GM21529 (cell line): ENCODE results near the gene INPP5A.
"Not testable (repeated sequence)": the region's sequence is repeated elsewhere in the genome, so short reads cannot be mapped to it uniquely, and the experiment has no call there.

Experiments used
- ATAC-seq: cut with Tn5 transposase; IDR thresholded peaks from one replicate; pipeline ENCODE4 v1.9.1; 2021; ENCODE audit not compliant: unreplicated experiment

Gene INPP5A

GRCh38 chr10:132701846-132702190 lies 164.2 kb downstream of the INPP5A start:
- no peak for ATAC-seq

- no peak for ATAC-seq
These were observed 165.2 kb downstream of the INPP5A start for GRCh38 chr10:132702601-132703418.

DNA sequence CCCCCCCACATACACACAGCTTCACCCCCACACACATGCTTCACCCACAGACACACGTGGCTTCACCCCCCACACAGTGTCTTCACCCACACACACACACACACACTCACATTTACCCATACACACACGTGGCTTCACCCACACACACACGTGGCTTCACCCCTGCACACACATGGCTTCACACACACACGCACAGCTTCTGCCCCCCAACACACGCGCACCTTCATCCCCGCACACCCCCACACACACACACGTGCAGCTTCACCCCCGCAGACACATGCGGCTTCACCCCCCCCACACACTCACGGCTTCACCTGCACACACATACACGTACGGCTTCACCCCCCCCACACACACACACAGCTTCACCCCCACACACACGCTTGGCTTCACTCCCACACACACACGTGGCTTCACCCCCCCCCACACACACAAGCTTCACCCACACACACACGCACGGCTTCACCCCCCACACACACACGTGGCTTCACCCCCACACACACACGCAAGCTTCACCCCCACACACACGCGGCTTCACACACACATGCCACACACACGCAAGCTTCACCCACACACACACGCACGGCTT lies 165.9 kb downstream of the INPP5A start:
- no peak for ATAC-seq

DNA sequence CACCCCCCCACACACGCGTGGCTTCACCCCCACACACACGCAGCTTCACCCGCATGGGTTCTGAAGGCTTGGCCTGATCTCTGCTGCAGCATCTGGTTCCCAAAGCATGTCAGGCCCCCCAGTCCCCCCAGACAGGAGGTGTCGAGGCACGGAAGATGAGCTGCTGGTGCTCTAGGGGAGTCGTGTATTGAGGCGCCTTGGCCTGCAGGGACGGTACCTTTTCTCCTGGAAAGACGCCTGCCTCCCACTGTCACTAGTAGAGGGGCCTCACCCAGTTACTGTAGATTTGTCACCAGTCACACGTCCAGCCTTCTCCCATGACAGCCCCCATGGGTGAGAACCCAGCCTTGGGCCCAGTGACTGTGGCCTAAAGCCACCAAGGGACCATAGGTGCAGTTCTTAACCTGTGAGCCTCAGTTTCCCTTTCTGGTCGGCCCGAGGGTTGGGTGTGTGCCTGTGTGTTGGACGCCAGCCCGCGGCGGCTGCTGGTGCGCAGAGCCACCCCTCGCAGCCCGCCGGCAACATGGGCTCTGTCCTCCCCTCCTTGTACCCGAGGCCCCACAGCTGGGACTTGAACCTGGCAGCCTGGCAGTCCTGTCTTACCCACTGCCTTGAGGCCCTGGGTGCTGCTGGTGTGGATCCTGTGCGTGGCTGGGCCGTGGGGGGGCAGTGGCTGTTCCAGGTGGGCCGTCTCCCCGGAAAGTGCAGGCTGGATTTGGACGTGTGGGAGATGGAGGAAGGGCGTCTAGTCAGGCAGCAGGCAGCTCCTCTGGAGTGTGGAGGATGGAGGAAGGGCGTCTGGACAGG lies 166.6 kb downstream of the INPP5A start:
- ATAC-seq, result no peak

GRCh38 chr10:132704815-132705064 lies 167.2 kb downstream of the INPP5A start:
- ATAC-seq, result not testable (repeated sequence)

DNA sequence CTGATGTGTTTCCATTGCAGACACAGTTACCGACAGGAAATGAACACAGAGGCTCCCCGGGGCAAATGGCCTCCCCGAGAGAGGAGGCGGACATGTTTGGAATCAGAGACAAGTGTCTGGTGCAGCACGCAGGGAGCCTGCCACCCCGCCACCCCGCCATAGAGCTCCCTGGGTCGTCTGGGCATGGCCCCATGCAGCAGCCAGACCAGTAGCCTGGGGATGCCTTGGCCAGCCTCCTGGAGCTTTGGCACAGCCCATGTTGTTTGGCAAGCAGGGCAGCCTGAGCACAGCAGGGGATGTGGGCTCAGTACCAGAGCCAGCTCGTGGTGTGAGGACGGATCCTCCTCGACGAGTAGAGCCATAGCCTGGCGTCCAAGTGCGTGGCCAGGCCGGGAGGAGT lies 167.6 kb downstream of the INPP5A start:
- no peak for ATAC-seq

GRCh38 chr10:132705943-132706342 lies 168.4 kb downstream of the INPP5A start:
- no peak for ATAC-seq

- ATAC-seq, result no peak
These were observed 169.1 kb downstream of the INPP5A start for GRCh38 chr10:132706701-132707100.

DNA sequence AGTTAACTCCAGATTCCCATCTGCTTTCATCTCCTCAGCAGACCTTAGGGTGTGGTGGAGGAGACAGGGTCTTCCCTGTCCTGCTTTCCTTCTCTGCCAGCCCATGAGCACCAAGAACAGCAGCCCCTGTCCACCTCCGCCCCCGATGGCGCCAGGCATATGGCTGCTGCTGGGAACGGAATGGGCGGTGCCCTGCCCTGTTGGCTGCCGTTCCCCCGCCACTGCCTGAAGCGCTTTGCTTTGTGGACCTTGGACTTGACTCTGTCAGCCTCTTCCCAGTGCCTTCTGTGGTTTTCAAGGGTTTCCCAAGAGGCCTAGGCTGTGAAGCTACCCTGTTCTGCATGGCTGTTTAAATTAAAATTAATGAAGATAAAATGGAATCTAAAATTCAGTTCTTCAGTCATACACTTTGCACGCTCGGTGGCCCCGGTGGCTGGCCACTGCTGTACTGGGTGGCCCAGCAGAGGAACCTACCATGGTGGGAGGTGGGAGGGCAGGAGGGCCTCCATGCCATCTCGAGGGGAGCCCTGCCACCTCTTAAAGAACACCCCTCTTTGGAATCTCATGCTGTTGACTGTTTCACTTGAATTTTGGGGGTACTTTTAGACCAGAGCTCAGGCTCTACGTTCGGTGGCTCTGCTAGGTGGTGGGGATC lies 169.7 kb downstream of the INPP5A start:
- no peak for ATAC-seq

- no peak for ATAC-seq
These were observed 170.2 kb downstream of the INPP5A start for GRCh38 chr10:132707776-132708171.

DNA sequence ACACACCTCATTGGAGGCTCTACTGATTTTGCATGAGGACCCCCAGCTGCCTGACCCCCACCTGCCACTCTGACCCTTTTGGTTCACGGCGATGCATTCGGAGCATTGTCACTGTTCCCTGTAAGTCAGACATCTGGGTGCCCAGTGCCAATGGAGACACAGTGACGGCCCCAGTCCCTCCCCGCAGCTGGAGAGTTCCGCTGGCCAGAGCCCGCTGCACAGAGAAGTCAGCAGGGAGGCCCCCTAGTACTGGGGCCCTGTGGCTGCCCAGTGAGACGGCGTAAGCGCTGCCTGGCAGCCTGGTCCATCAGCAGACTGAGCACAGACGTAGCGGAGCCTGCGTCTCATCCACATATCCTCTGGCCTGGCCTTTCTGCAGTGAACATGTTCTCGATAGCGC lies 170.9 kb downstream of the INPP5A start:
- ATAC-seq, result no peak

DNA sequence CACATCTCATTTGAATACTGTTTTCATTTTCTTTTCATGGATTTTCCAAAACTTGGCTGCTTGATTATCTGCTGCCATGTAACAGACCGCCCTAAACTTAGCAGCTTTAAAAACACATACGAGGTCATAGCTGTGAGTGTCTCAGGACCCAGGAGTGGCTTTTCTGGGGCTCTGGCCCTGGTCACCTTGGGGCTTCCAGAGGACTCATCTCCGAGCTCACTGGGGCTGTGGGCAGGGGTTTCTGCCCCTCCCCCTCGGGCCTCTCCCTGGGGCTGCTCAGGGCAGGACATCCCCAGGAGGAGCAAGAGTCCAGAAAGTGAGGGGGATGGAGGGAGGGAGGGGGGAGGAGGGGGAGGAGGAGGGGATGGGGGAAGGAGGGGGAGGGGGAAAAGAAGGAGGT lies 171.3 kb downstream of the INPP5A start:
- ATAC-seq, result no peak

DNA sequence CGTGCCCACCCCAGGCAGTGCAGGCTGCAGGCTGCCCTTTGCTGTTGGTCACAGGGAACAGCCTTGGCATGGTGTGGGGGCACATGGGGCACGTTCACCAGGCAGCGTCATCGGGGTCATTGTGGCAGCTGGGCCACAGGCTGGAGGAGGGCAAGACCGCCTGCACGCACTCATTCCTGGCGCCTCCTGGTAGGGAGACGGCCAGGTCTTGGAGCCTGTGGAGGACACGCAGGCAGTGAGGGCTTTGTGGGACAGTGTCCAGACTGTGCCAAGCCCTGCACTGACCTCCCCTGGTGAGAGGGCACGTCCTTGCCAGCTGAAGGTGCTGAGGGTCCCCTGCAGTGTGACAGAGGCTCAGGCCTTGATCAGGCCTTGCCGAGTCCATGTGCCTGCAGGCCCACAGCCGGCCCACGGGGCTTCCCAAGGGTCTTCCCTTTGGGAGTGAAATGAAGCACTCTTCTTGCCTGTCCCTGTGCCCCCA lies 171.9 kb downstream of the INPP5A start:
- no peak for ATAC-seq

DNA sequence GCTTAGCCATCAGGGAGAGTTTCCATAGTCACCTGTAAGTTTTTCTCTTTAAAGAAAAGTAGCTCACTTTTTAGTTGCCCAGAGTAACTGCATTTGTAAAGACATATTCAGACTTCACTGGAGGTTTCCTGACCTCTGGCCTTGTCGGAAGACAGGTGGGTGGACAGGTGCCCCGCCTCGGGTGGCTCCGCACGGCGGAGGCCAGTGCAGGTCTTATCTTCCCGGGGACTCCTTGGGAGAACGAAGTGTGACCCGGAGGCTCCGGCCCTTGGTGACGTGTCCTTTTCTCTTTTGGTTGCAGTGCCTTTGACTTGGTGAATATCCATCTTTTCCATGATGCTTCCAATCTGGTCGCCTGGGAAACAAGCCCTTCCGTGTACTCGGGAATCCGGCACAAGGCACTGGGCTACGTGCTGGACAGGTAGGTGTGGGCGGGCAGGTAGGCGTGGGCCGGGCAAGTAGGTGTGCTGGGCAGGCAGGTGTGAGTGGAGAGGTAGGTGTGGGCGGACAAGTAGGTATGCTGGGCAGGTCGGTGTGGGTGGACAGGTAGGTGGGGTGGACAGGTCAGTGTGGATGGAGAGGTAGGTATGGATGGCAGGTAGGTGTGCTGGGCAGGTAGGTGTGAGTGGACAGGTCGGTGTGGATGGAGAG lies 172.6 kb downstream of the INPP5A start:
- no peak for ATAC-seq

DNA sequence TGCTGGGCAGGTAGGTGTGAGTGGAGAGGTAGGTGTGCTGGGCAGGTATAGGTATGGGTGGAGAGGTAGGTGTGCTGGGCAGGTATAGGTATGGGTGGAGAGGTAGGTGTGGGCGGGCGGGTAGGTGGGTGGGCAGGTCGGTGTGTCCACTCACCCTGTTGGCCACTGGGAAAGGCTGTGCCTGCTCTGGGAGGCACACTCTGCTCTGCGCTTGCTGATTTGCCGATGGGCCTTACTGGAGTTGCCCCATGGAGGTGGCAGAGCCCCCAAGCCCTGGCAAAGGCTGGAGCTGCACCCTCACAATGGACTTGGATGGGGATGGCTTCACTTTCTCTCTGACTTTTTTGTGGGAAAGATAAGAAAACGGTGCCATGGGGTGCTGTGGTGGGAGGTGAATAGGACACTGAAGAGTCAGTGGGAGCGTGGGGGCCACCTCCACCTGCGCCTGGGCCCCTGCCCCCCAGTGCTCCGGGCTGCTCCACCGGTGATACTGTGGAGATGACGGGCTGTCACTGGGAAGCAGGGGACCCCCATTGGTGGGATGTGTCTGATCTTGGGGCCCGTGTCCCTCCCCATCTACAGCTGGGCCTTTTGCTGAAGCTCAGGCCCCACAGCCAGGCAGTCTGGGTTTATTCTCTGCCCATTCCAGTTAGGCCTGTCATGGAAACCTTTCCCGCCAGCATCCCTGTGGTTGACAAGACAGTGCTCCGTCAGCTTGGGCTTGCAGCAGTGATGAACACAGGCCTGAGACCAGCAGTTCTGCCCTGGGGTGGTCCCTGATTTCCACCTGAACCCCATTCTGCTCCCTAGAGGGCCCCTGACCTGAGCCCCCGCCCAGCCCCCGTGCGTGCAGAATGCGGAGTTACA lies 173.4 kb downstream of the INPP5A start:
- ATAC-seq, result no peak

GRCh38 chr10:132711613-132712121 lies 174.1 kb downstream of the INPP5A start:
- no peak for ATAC-seq

DNA sequence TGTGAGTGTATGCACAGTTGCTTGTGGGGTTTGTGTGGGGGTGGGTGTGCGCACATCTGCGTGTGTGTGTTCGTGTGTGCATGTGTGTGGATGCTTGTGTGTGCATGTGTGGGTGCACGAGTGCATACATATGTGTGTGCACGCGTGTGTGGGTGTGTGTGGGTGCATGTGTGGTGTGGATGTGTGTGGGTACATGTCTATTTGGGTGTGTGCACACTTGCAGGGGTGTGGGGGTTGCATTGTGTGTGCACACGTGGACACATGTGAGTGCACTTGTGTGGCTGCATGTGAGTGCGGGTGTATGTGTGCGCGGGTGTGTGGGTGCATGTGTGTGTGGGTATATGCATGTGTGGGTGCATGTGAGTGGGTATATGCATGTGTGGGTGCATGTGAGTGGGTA lies 174.7 kb downstream of the INPP5A start:
- no peak for ATAC-seq

GRCh38 chr10:132712743-132713142 lies 175.2 kb downstream of the INPP5A start:
- no peak for ATAC-seq

DNA sequence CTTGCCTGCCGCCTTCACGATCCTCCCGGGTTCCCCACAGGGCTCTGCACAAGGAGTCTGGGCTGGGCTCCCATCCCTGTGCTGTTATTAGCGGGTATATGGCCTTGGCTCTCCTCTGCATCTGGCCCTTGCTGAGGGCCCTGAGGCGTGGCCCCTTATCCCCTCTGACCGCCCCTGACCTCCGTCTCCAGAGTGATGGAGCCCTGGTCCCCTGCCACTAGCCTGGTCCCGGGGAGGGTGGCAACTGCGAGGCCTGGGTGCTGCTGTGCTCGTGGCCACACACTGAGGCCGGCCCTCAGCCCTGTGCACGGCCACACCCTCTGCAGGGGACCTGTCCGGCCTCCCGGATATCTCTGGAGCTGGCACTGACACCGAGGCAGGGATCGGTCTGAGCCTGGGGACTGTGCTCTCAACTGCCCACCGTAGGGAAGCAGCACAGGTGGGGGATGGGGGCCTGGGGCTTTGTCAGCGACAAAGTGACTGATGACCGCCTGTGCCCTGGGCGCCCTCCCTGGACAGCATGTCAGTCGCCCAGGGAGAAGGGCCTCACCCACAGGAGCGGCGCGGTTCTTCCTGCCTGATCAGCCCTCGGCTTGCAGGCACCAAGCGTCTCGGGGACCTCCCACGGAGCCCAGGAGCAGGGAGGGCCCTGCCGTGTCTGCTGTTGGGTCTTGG lies 176.0 kb downstream of the INPP5A start:
- no peak for ATAC-seq
